Activated B cell treated with CpG ODN at 0.5 μM for 24 hours (primary cell): ENCODE data around the gene C16orf46. TPM values are rescaled to one million over a fixed set of nuclear protein-coding genes. Genes with fewer than 3 reads are reported as not detected.
A peak's percentile ranks its signal among the peaks of the same experiment; 100 is the strongest.

Source experiments
- ATAC-seq: fragments of 200-7000 bp; cut with Tn5 transposase; one replicate; pipeline ENCODE4 v1.10.0; 2021; ENCODE audit warnings: low read depth, mild to moderate bottlenecking, moderate library complexity
- CTCF ChIA-PET: fragments of 350-600 bp; sonication (Branson Sonifier 250); formaldehyde crosslinking; loops from one replicate; lab custom pipeline; 2021; ENCODE audit warnings: antibody characterized with exemption; lab: Charles Lee
- POLR2A ChIA-PET: fragments of 350-600 bp; sonication (Branson Sonifier 250); formaldehyde crosslinking; loops from one replicate; lab custom pipeline; 2021; ENCODE audit warnings: antibody characterized with exemption; lab: Charles Lee
- DNase-seq: peaks from one replicate; pipeline ENCODE4 v3.0.0; 2022
- H3K27ac Mint-ChIP-seq: one replicate; pipeline ENCODE4 v1.8.0; 2020; ENCODE audit warnings: mixed read lengths
- H3K27me3 Mint-ChIP-seq: one replicate; pipeline ENCODE4 v1.8.0; 2021; ENCODE audit warnings: mixed read lengths
- H3K36me3 Mint-ChIP-seq: one replicate; pipeline ENCODE4 v1.8.0; 2021; ENCODE audit warnings: low read depth, mixed read lengths
- H3K4me1 Mint-ChIP-seq: one replicate; pipeline ENCODE4 v1.8.0; 2021; ENCODE audit warnings: mixed read lengths
- H3K4me3 Mint-ChIP-seq: one replicate; pipeline ENCODE4 v1.8.0; 2020; ENCODE audit warnings: mild to moderate bottlenecking, mixed read lengths
- H3K9me3 Mint-ChIP-seq: one replicate; pipeline ENCODE4 v1.8.0; 2020; ENCODE audit warnings: mixed read lengths
- CTCF ChIP-seq: fragments of 200-600 bp; IDR thresholded peaks from one replicate; pipeline ENCODE4 v1.8.0; 2022; ENCODE audit warnings: antibody characterized with exemption, mild to moderate bottlenecking
- intact Hi-C: fragments of 100-400 bp; cut with micrococcal nuclease; formaldehyde crosslinking; loops from one replicate; pipeline ENCODE4 v1.15.1; 2024
- total RNA-seq: library from RNA; stranded (reverse); gene quantifications from 2 replicates; pipeline ENCODE4 v1.2.3, GENCODE V29; 2022

The C16orf46 gene
- total RNA-seq: 0.61 and 0.75 TPM in 2 replicates

GRCh38 chr16:81077076-81077940 is at the start of gene C16orf46:
TSS of gene C16orf46 (minus strand) at chr16:81077238. CDS start at chr16:81063955, 13,283 bp downstream.
- ATAC-seq (peak; percentile 77), DNase-seq (peak; percentile 99)
- H3K4me1 Mint-ChIP-seq: peaks cover 3% of the 10 kb centered on the region
- H3K27ac Mint-ChIP-seq: no peak within 1 kb of the TSS
- peak within 1 kb of the TSS; percentile 28 for H3K4me3 Mint-ChIP-seq
- no peak for TF ChIP-seq CTCF
- ChIA-PET POLR2A (interaction anchor here (0.6 to 2.9 kb wide), 10 partner anchors 14 to 237 kb away, joined by 3 to 24 read pairs (median 4); partner anchors contain the start of genes ATMIN, CENPN, CMC2 and GAN), CTCF (interaction anchor here (0.6 to 3.4 kb wide), 3 partner anchors 42 to 73 kb away, joined by 3 to 21 read pairs (median 3); partner anchors contain the start of gene ATMIN)
- intact Hi-C loops: loop anchor here (1.0 to 10.0 kb wide), 4 partner anchors 19 to 1093 kb away; partner anchors contain the start of genes CDYL2, GAN, GCSH and MPHOSPH6
- H3K27me3 Mint-ChIP-seq: no peaks in the 10 kb centered on the region
- H3K9me3 Mint-ChIP-seq: no peaks in the 10 kb centered on the region
- H3K36me3 Mint-ChIP-seq: no peaks in the 10 kb centered on the region

- intact Hi-C loops: no loop called here
- CTCF ChIA-PET: no interaction called here
- Mint-ChIP-seq H3K36me3 (no peaks in the 10 kb centered on the region), H3K27ac (no peak overlapping the region), H3K4me3 (no peak overlapping the region), H3K27me3 (no peaks in the 10 kb centered on the region), H3K4me1 (no peaks in the 10 kb centered on the region), H3K9me3 (no peaks in the 10 kb centered on the region)
- no peak for DNase-seq
- ATAC-seq: no peak
- no peak for TF ChIP-seq CTCF
- POLR2A ChIA-PET: no interaction called here
Measured at GRCh38 chr16:81123092-81123852, 46.2 kb upstream of the C16orf46 start.

- CTCF ChIA-PET: no interaction called here
- Mint-ChIP-seq H3K9me3 (no peaks in the 10 kb centered on the region), H3K4me1 (no peaks in the 10 kb centered on the region), H3K27me3 (no peaks in the 10 kb centered on the region), H3K27ac (no peak overlapping the region), H3K36me3 (no peaks in the 10 kb centered on the region), H3K4me3 (no peak overlapping the region)
- no peak for TF ChIP-seq CTCF
- POLR2A ChIA-PET: no interaction called here
- no peak for ATAC-seq
- no peak for DNase-seq
- intact Hi-C loops: no loop called here
Measured at GRCh38 chr16:81121474-81121990, 44.5 kb upstream of the C16orf46 start.

GRCh38 chr16:81117436-81117835 is 40.4 kb upstream of the C16orf46 start:
- intact Hi-C loops: no loop called here
- Mint-ChIP-seq H3K9me3 (no peaks in the 10 kb centered on the region), H3K36me3 (no peaks in the 10 kb centered on the region), H3K4me3 (no peak overlapping the region), H3K27ac (no peak overlapping the region), H3K4me1 (no peaks in the 10 kb centered on the region), H3K27me3 (no peaks in the 10 kb centered on the region)
- ATAC-seq (no peak), DNase-seq (no peak)
- no peak for TF ChIP-seq CTCF
- CTCF ChIA-PET: no interaction called here
- POLR2A ChIA-PET: no interaction called here
